ENCODE data around the gene SLC29A1.

Gene SLC29A1

DNA sequence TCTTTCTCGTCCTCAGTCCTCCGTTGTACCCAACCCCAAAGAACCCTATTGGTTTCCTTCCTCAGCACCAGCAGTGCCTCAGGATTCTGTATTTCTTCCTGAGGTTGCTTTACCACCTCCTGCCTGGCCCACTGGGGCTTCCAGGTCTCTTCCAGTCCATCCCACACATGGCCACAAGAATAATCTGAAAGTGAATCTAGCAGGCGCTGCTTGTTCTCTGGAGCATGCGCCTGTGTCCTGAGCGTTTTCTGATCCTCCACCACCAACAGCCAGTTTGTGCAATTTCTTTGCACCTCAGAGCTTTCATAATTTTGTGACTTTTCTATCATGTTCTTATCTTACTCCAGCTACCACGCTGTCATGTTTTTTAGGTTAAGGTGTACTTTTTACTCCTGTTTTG is 11.9 kb downstream of the SLC29A1 start:
- Histone ChIP-seq H2AFZ (ENCODE audit: low read depth, low read length, severe bottlenecking) (no peak overlapping the region), H3K4me3 (ENCODE audit: insufficient read depth, low read length, poor library complexity, severe bottlenecking) (no peak overlapping the region), H3K27ac (ENCODE audit: low read depth, low read length) (no peak overlapping the region), H3F3A (ENCODE audit: insufficient read depth) (peaks cover 4% of the 10 kb centered on the region), H3K9me2 (replicated peaks; ENCODE audit: insufficient read depth, low read length) (no peaks in the 10 kb centered on the region), H4K20me1 (ENCODE audit: low read depth, low read length) (no peaks in the 10 kb centered on the region), H3K9me3 (ENCODE audit: insufficient read depth, low read length) (no peaks in the 10 kb centered on the region), H3K36me3 (ENCODE audit: low read length) (no peaks in the 10 kb centered on the region), H3K4me2 (ENCODE audit: low read depth, low read length, poor library complexity, severe bottlenecking) (no peak overlapping the region), H3K79me2 (ENCODE audit: insufficient read depth, low read length) (no peaks in the 10 kb centered on the region), H3K9ac (ENCODE audit: low read length) (no peak overlapping the region), H3K27me3 (ENCODE audit: low read length) (no peaks in the 10 kb centered on the region)
- TF ChIP-seq EZH2phosphoT487 (conservative IDR thresholded peaks at IDR 0.05; ENCODE audit: low read length) (no peak), CTCF (IDR thresholded peaks at IDR 0.05; ENCODE audit: insufficient read depth, low read length, poor library complexity, severe bottlenecking) (no peak)

GRCh38 chr6:44235891-44236516 is 12.6 kb downstream of the SLC29A1 start:
- Histone ChIP-seq H3K9me3 (ENCODE audit: insufficient read depth, low read length) (no peaks in the 10 kb centered on the region), H3K9me2 (replicated peaks; ENCODE audit: insufficient read depth, low read length) (no peaks in the 10 kb centered on the region), H3K27ac (ENCODE audit: low read depth, low read length) (no peak overlapping the region), H3F3A (ENCODE audit: insufficient read depth) (peaks cover 4% of the 10 kb centered on the region), H3K79me2 (ENCODE audit: insufficient read depth, low read length) (no peaks in the 10 kb centered on the region), H3K9ac (ENCODE audit: low read length) (no peak overlapping the region), H3K4me3 (ENCODE audit: insufficient read depth, low read length, poor library complexity, severe bottlenecking) (no peak overlapping the region), H3K27me3 (ENCODE audit: low read length) (no peaks in the 10 kb centered on the region), H2AFZ (ENCODE audit: low read depth, low read length, severe bottlenecking) (no peak overlapping the region), H3K4me2 (ENCODE audit: low read depth, low read length, poor library complexity, severe bottlenecking) (no peak overlapping the region), H3K36me3 (ENCODE audit: low read length) (no peaks in the 10 kb centered on the region), H4K20me1 (ENCODE audit: low read depth, low read length) (no peaks in the 10 kb centered on the region)
- TF ChIP-seq EZH2phosphoT487 (conservative IDR thresholded peaks at IDR 0.05; ENCODE audit: low read length) (no peak), CTCF (IDR thresholded peaks at IDR 0.05; ENCODE audit: insufficient read depth, low read length, poor library complexity, severe bottlenecking) (no peak)

GRCh38 chr6:44237021-44237812 is 13.8 kb downstream of the SLC29A1 start:
- Histone ChIP-seq H3K79me2 (ENCODE audit: insufficient read depth, low read length) (no peaks in the 10 kb centered on the region), H3K36me3 (ENCODE audit: low read length) (no peaks in the 10 kb centered on the region), H3K9me2 (replicated peaks; ENCODE audit: insufficient read depth, low read length) (no peaks in the 10 kb centered on the region), H3K9me3 (ENCODE audit: insufficient read depth, low read length) (no peaks in the 10 kb centered on the region), H3K27me3 (ENCODE audit: low read length) (no peaks in the 10 kb centered on the region), H3F3A (ENCODE audit: insufficient read depth) (peaks cover 7% of the 10 kb centered on the region), H3K27ac (ENCODE audit: low read depth, low read length) (0 out of 2 replicates have a peak overlapping the region, but pooled peaks have one; percentile 4), H2AFZ (ENCODE audit: low read depth, low read length, severe bottlenecking) (peak overlapping the region; percentile 78), H4K20me1 (ENCODE audit: low read depth, low read length) (no peaks in the 10 kb centered on the region), H3K9ac (ENCODE audit: low read length) (peak overlapping the region; percentile 54), H3K4me3 (ENCODE audit: insufficient read depth, low read length, poor library complexity, severe bottlenecking) (peak overlapping the region; percentile 43), H3K4me2 (ENCODE audit: low read depth, low read length, poor library complexity, severe bottlenecking) (peak overlapping the region; percentile 64)
- TF ChIP-seq EZH2phosphoT487 (conservative IDR thresholded peaks at IDR 0.05; ENCODE audit: low read length) (no peak), CTCF (IDR thresholded peaks at IDR 0.05; ENCODE audit: insufficient read depth, low read length, poor library complexity, severe bottlenecking) (no peak)
